Fibroblast of lung (primary cell): Measurements from ENCODE around the gene PLEKHH3. TPM values are rescaled to one million over a fixed set of nuclear protein-coding genes. Genes with fewer than 3 reads are reported as not detected.

Source experiments
- DNase-seq, 2 donors: peaks; one replicate each; pipeline versions ENCODE4 v3.0.0 to v3.0.0-alpha.2; 2010; ENCODE audit warnings: low read depth in 2 of 2
- H2AFZ ChIP-seq: 2 replicates; pipeline ENCODE4 v1.5.1; 2012; ENCODE audit warnings: low read length, control low read depth, inconsistent platforms
- H3K27ac ChIP-seq: 2 replicates; pipeline ENCODE4 v1.5.1; 2011; ENCODE audit warnings: low read length, control low read depth; ENCODE audit not compliant: insufficient read depth
- H3K27me3 ChIP-seq: 2 replicates; pipeline ENCODE4 v1.5.1; 2011; ENCODE audit warnings: mild to moderate bottlenecking, low read length; ENCODE audit not compliant: control insufficient read depth, insufficient read depth
- H3K36me3 ChIP-seq: 2 replicates; pipeline ENCODE4 v1.5.1; 2011; ENCODE audit warnings: low read length; ENCODE audit not compliant: control insufficient read depth, insufficient read depth
- H3K4me1 ChIP-seq: 2 replicates; pipeline ENCODE4 v1.5.1; 2011; ENCODE audit warnings: low read length; ENCODE audit not compliant: control insufficient read depth, insufficient read depth; ENCODE audit errors: extremely low read depth
- H3K4me2 ChIP-seq: 2 replicates; pipeline ENCODE4 v1.5.1; 2011; ENCODE audit warnings: low read length, control low read depth; ENCODE audit not compliant: insufficient read depth; ENCODE audit errors: extremely low read depth
- H3K4me3 ChIP-seq, 4 experiments: fragments of 200-600 bp in 1 of 4; sonication (generic) in 1 of 4; replicated peaks in 1 of 4; 2 replicates each; pipeline ENCODE4 v1.5.1; 2011 to 2016; ENCODE audit warnings: low read length in 4 of 4, low read depth in 3 of 4, mild to moderate bottlenecking in 3 of 4, control low read depth in 2 of 4, inconsistent platforms in 1 of 4, mixed read lengths in 1 of 4; ENCODE audit not compliant: insufficient read depth in 1 of 4; ENCODE audit errors: control extremely low read depth in 1 of 4
- H3K79me2 ChIP-seq: 2 replicates; pipeline ENCODE4 v1.5.1; 2012; ENCODE audit warnings: mild to moderate bottlenecking, low read length, inconsistent platforms; ENCODE audit not compliant: control insufficient read depth, insufficient read depth
- H3K9ac ChIP-seq: 2 replicates; pipeline ENCODE4 v1.5.1; 2011; ENCODE audit warnings: mild to moderate bottlenecking, low read length, control low read depth; ENCODE audit not compliant: insufficient read depth
- H3K9me3 ChIP-seq: 2 replicates; pipeline ENCODE4 v1.5.1; 2012; ENCODE audit warnings: low read depth, low read length; ENCODE audit not compliant: control insufficient read depth, insufficient read depth
- H4K20me1 ChIP-seq: 2 replicates; pipeline ENCODE4 v1.5.1; 2011; ENCODE audit warnings: low read length; ENCODE audit not compliant: control insufficient read depth, insufficient read depth; ENCODE audit errors: extremely low read depth
- CTCF ChIP-seq, 2 donors: IDR thresholded peaks in 1 of 2; conservative IDR thresholded peaks in 1 of 2; 1 replicate in 1 of 2; 2 replicates in 1 of 2; pipeline ENCODE4 v1.5.1; 2011 to 2012; ENCODE audit warnings: low read length in 2 of 2, control low read depth in 1 of 2, inconsistent platforms in 1 of 2, low read depth in 1 of 2, mild to moderate bottlenecking in 1 of 2
- EZH2 ChIP-seq: IDR thresholded peaks from 2 replicates; pipeline ENCODE4 v1.5.1; 2012; ENCODE audit warnings: low read length, control low read depth, mild to moderate bottlenecking; ENCODE audit errors: missing control alignments
- polyA plus RNA-seq, 2 donors: library from polyadenylated mRNA; depleted of rRNA in 1 of 2; stranded (reverse) in 1 of 2; unstranded in 1 of 2; fragments of >200 nt; gene quantifications; 2 replicates each; pipeline ENCODE4 v1.2.1, GENCODE V29; 2011 to 2012; ENCODE audit warnings: missing spikeins in 1 of 2
- total RNA-seq: library from RNA; depleted of rRNA; stranded (reverse); fragments of >200 nt; gene quantifications from 2 replicates; pipeline ENCODE4 v1.2.1, GENCODE V29; 2014

Gene PLEKHH3
- total and polyA plus RNA-seq, 2 donors (not counting 1 experiment from before 2014, with no cell fraction given), result 2.3 to 24.6 TPM

DNA sequence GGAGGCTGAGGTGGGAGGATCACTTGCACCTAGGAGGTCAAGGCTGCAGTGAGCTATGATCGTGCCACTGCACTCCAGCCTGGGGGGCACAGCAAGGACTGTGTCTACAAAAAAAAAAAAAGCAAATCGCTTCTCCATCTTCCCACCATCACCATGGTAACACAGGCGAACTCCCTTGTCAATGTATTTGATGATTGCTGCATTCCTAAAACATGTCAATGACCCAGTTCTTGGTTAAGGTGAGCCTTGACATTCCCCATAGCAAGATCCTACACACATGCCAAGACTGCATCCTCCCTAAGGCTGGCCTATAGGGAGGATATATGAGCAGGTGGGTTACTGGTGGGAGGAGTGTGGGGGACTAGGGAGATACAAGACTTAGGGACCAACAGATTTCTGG is 17.7 kb upstream of the PLEKHH3 start:
- H3K27ac ChIP-seq, result no peak overlapping the region
- H3K36me3 ChIP-seq, result peaks cover 18% of the 10 kb centered on the region
- H3K9ac ChIP-seq, result no peak overlapping the region
- H3K79me2 ChIP-seq, result no peaks in the 10 kb centered on the region
- no peak overlapping the region for H3K4me3 ChIP-seq
- no peaks in the 10 kb centered on the region for H4K20me1 ChIP-seq
- TF ChIP-seq EZH2 (no peak), CTCF (conservative IDR thresholded peaks at IDR 0.05 in 1 of 2, IDR thresholded peaks at IDR 0.05 in 1 of 2; ENCODE audit: low read depth in 1 of 2, low read length in 2 of 2) (no peak)
- H2AFZ ChIP-seq, result no peak overlapping the region
- no peak overlapping the region for H3K4me2 ChIP-seq
- DNase-seq, result no peak
- H3K4me1 ChIP-seq, result peaks cover 5% of the 10 kb centered on the region
- H3K27me3 ChIP-seq, result no peaks in the 10 kb centered on the region
- no peaks in the 10 kb centered on the region for H3K9me3 ChIP-seq

DNA sequence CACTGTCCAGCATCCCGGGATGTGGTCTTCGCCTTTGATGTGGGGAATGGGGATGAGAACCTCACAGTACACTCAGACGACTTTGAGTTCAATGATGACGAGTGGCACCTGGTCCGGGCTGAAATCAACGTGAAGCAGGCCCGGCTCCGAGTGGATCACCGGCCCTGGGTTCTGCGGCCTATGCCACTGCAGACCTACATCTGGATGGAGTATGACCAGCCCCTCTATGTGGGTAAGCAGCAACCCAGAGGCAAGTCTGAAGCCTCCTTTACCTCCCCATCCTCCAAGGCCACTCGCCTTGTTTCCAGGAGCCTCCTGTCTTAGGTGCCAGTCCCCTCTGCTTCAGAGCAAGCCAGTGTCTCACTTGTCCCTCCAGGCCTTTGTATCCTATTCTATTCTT is 15.7 kb upstream of the PLEKHH3 start:
- Histone ChIP-seq H4K20me1 (no peaks in the 10 kb centered on the region), H3K4me1 (no peaks in the 10 kb centered on the region), H3K4me3 (no peak overlapping the region), H3K27ac (no peak overlapping the region), H3K79me2 (no peaks in the 10 kb centered on the region), H3K9ac (no peak overlapping the region), H2AFZ (no peak overlapping the region), H3K4me2 (no peak overlapping the region), H3K9me3 (no peaks in the 10 kb centered on the region), H3K36me3 (peaks cover 22% of the 10 kb centered on the region), H3K27me3 (no peaks in the 10 kb centered on the region)
- no peak for DNase-seq
- TF ChIP-seq CTCF (conservative IDR thresholded peaks at IDR 0.05 in 1 of 2, IDR thresholded peaks at IDR 0.05 in 1 of 2; ENCODE audit: low read depth in 1 of 2, low read length in 2 of 2) (no peak), EZH2 (no peak)

GRCh38 chr17:42691021-42691545 is 14.3 kb upstream of the PLEKHH3 start:
- no peak overlapping the region for H2AFZ ChIP-seq
- H3K36me3 ChIP-seq, result peaks cover 23% of the 10 kb centered on the region
- no peak overlapping the region for H3K4me3 ChIP-seq
- TF ChIP-seq CTCF (conservative IDR thresholded peaks at IDR 0.05 in 1 of 2, IDR thresholded peaks at IDR 0.05 in 1 of 2; ENCODE audit: low read depth in 1 of 2, low read length in 2 of 2) (no peak), EZH2 (no peak)
- no peaks in the 10 kb centered on the region for H3K9me3 ChIP-seq
- no peak overlapping the region for H3K9ac ChIP-seq
- H3K27ac ChIP-seq, result no peak overlapping the region
- no peaks in the 10 kb centered on the region for H3K4me1 ChIP-seq
- no peaks in the 10 kb centered on the region for H4K20me1 ChIP-seq
- DNase-seq, result no peak
- no peaks in the 10 kb centered on the region for H3K27me3 ChIP-seq
- H3K4me2 ChIP-seq, result no peak overlapping the region
- H3K79me2 ChIP-seq, result no peaks in the 10 kb centered on the region
